DMS153 treated with DMSO at 0.1 percent for 48 hours (cell line): ENCODE data around the gene KCNIP4.
"Not testable (repeated sequence)": the region's sequence is repeated elsewhere in the genome, so short reads cannot be mapped to it uniquely, and the experiment has no call there.

Source experiments
- DNase-seq: peaks from one replicate; lab custom pipeline; 2025; ENCODE audit not compliant: unreplicated experiment; lab: John Stamatoyannopoulos, UW

Gene KCNIP4

GRCh38 chr4:21380861-21381260 lies 567.7 kb downstream of the KCNIP4 start:
- no peak for DNase-seq

DNA sequence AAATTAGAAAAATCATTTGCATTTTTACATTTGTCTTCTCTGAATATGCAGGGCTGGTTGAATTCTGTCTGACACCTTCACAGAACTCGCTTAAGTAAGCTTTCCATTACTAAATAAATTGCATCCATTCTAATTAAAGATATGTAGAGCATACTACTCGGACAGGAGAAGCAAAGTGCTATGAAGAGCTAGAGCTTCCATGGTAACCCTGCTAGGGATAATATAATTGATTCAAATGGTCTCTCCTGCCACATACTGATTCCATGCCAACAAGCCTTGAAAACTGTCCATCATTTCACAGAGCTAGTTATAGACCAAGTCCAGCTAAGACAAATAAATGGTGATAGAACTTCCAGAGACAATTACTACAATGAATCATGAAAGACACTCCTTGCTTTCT lies 571.5 kb downstream of the KCNIP4 start:
- DNase-seq: no peak

GRCh38 chr4:21376176-21376575 lies 572.4 kb downstream of the KCNIP4 start:
- no peak for DNase-seq

DNA sequence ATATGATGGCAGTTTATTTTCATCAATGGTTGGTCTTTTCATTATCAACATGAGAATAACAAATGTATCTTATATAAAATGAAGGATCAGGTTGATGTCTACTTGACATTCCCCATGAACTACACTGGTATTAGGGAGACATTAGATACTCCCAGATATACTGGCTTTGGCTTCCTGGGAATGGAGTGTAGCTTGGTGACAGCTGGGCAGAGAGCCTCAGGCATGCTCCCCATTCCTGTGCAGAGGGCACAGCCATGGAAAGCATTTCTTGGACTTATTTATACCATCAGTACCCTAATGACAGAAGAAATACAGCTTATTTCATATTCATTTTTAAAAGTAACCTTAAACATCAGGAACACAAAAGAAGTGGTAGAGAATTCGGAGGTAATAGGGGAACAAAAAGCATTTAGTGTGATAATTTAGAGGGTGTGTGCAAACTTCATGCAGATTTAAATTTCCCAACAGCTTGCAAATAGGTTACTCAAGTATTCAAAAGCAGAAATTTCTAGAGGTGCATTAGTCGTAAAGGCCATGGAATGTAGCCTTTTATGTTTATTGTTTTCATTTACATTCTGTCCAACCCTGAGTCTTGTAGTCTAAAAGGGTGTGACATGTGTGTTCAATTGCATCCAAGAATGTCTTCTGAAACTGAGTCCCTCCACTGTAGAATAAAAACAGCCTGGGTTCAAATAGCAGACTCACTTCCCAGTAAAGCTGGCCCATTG lies 573.8 kb downstream of the KCNIP4 start:
- no peak for DNase-seq

- DNase-seq: no peak
These were observed 581.0 kb downstream of the KCNIP4 start for GRCh38 chr4:21367567-21367966.

DNA sequence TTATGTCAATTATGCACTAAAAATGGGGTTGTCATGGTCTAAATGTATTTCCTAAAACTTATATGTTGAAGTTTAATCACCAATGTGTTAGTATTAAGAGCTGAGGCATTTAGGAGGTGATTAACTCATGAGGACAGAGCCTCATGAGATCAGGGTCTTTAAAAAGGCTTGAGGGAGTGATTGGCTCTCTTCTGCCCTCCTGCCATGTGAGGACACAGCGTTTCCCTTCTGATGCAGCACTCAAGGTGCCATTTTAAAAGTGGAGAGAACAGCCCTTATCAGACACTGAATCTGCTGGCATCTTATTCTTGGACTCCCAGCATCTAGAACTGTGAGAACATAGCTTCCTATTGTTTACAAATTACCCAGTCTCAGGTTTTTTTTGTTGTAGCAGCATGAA lies 581.7 kb downstream of the KCNIP4 start:
- DNase-seq: no peak

DNA sequence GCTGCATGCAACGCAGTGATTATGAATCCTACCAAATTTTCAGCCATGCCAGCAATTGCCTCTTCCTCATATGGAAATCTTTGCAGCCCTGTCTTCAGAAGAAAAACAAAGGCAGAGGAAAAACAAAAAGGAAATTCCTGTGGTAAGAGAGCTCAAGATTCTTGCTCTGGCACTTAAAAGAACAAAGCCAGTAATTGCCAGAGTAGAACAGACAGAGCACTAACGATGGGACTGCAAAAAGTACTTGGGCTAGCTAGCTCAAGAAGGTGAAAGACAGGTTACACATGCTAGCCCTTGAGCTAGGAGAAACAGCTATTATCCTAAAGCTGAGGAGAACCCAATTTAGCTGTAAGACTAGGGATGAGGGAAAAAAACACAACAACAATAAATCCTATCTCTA lies 582.3 kb downstream of the KCNIP4 start:
- no peak for DNase-seq

- DNase-seq: no peak
These were observed 584.9 kb downstream of the KCNIP4 start for GRCh38 chr4:21363701-21364100.

GRCh38 chr4:21352354-21352753 lies 596.2 kb downstream of the KCNIP4 start:
- not testable (repeated sequence) for DNase-seq

DNA sequence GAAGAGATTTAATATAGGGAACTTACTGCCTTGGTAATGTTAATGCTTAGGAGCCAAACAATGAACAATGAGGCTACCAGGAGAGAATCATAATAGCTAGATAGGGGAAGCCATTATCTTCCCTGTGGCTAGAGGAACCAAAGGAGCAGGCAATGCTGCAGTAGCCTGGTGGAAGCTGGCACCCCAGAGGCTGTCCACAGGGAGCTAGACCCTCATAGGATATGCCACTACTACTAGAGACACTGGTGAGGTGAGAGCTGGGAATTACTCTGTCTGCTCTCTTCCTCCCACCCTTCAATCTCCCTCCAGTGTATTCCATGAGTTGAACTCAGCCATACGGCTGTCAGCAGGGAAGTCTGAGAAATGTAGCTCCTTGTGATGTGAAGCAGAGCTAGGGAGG lies 601.4 kb downstream of the KCNIP4 start:
- DNase-seq: no peak

GRCh38 chr4:21327976-21328700 lies 620.4 kb downstream of the KCNIP4 start:
- DNase-seq: no peak

GRCh38 chr4:21320034-21320433 lies 628.5 kb downstream of the KCNIP4 start:
- DNase-seq: no peak

- DNase-seq: no peak
These were observed 640.9 kb downstream of the KCNIP4 start for GRCh38 chr4:21307709-21308108.

GRCh38 chr4:21304540-21304887 lies 644.1 kb downstream of the KCNIP4 start:
- DNase-seq: no peak

DNA sequence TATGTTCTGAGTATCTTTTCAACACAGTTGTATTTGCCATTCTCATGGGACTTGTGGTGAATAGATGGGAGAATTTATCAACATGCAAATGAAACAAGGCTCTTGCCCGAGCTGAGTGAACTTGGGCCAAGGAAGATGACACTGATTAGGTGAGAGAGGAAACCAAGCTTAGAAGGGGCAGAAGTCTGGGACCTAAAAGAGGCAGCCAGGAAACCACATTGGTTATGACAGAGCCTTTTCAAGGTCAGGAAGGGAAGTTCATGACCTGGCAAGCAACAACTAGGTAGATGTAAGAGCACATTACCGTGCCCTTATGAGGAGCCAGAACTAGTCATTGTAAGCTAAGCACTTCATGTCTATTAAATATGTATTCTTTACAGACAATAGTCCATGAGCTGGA lies 658.0 kb downstream of the KCNIP4 start:
- no peak for DNase-seq

GRCh38 chr4:21276046-21276445 lies 672.5 kb downstream of the KCNIP4 start:
- no peak for DNase-seq

DNA sequence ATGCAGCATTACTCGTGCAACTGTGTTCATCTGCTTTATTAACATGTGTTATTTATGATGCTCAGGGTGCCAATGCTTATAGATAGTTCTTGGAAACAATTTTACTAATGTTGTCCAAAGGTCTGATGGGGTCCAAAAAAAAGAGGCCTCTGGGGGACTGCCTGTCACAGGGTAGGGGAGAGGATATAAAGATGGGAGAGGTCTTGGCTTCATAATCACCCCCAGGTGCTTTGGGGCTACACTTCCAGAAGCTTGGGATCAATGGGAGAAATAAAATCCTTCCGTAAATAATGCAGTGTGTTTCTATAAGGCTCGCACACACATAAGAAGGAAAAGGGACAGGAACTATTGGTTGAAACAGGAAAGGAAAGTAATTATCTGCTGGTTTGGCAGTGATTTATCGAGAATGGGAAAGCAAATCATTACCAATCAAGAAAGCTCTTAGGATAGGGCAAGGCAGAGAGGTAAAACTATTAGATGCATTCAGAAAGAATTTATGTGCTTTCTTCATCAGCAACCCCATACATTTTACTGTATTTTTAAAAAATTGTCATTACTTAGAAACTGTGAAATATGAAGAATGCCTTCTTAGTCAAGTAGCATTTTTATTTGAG lies 677.0 kb downstream of the KCNIP4 start:
- no peak for DNase-seq

GRCh38 chr4:21248331-21248730 lies 700.2 kb downstream of the KCNIP4 start:
- DNase-seq: no peak

GRCh38 chr4:21242163-21242562 lies 706.4 kb downstream of the KCNIP4 start:
- no peak for DNase-seq

- no peak for DNase-seq
These were observed 721.7 kb downstream of the KCNIP4 start for GRCh38 chr4:21226637-21227538.

DNA sequence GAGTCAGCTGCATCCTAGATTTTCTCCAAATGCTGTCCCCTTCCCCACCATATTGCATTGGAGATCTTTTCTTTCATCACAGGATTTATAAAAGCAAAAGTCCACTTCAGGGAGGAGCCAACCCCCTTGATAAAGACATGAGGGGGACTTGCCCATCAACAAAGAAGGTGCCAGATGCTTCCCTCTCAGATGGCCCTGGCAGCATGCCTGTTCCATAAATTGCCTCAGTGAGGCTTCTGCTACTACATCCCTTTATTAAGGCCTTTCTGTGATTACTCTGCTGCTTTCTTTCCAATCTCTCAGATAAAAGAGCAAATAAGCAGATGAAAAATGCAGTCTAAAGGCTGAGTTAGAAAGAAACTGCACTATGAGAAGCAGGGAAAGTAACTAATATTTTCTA lies 736.7 kb downstream of the KCNIP4 start:
- DNase-seq: no peak
